Neural crest cell (in vitro differentiated cells): Measurements from ENCODE around the gene S100A4. TPM values are rescaled to one million over a fixed set of nuclear protein-coding genes. Genes with fewer than 3 reads are reported as not detected.

Source experiments
- DNase-seq: peaks from one replicate; pipeline ENCODE4 v3.0.0; 2021; ENCODE audit warnings: low read depth, mixed read lengths, low spot score
- H3K27ac Mint-ChIP-seq: one replicate; pipeline ENCODE4 v1.8.0; 2021; ENCODE audit warnings: mild to moderate bottlenecking, mixed read lengths; ENCODE audit not compliant: unreplicated experiment
- H3K27me3 Mint-ChIP-seq: 2 replicates; pipeline ENCODE4 v1.8.0; 2021; ENCODE audit warnings: low read depth, mild to moderate bottlenecking, mixed read lengths
- H3K36me3 Mint-ChIP-seq: 2 replicates; pipeline ENCODE4 v1.8.0; 2021; ENCODE audit warnings: low read depth, mild to moderate bottlenecking, mixed read lengths
- H3K4me1 Mint-ChIP-seq: 2 replicates; pipeline ENCODE4 v1.8.0; 2021; ENCODE audit warnings: mixed read lengths
- H3K4me3 Mint-ChIP-seq: one replicate; pipeline ENCODE4 v1.8.0; 2021; ENCODE audit warnings: mild to moderate bottlenecking, mixed read lengths
- H3K9me3 Mint-ChIP-seq: 2 replicates; pipeline ENCODE4 v1.8.0; 2021; ENCODE audit warnings: mixed read lengths
- total RNA-seq: library from RNA; stranded (reverse); gene quantifications from 2 replicates; pipeline ENCODE4 v1.2.1, GENCODE V29; 2021
- TF ChIP-seq, protein P1 (sequence below): fragments of 200-600 bp; sonication (generic); conservative IDR thresholded peaks from 2 replicates; pipeline ENCODE4 v1.5.0; 2021; ENCODE audit warnings: antibody characterized with exemption, mild to moderate bottlenecking

S100A4 gene
- total RNA-seq, 1 donor from 2014 or later: 11.7 TPM

DNA sequence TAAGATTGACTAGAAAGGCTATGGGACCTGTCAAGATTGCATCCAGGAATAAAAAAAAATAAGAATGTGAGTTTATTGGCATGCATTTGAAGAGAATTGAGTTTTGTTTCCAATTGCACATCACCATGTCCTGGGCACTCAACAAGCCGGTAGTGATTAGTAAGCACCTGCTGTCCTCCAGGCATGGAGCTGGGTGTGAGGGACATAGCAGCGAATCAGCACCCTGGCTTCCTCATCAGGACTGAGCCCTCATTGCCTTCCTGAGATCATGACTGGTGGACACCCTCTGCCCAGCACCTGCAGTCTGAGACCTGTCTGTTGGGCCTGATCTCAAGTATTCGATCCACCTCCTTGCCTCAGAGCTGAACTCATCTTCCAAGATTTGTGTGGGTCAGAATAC, 36.6 kb downstream of the S100A4 start:
- peaks cover 6% of the 10 kb centered on the region for H3K4me1 Mint-ChIP-seq

DNA sequence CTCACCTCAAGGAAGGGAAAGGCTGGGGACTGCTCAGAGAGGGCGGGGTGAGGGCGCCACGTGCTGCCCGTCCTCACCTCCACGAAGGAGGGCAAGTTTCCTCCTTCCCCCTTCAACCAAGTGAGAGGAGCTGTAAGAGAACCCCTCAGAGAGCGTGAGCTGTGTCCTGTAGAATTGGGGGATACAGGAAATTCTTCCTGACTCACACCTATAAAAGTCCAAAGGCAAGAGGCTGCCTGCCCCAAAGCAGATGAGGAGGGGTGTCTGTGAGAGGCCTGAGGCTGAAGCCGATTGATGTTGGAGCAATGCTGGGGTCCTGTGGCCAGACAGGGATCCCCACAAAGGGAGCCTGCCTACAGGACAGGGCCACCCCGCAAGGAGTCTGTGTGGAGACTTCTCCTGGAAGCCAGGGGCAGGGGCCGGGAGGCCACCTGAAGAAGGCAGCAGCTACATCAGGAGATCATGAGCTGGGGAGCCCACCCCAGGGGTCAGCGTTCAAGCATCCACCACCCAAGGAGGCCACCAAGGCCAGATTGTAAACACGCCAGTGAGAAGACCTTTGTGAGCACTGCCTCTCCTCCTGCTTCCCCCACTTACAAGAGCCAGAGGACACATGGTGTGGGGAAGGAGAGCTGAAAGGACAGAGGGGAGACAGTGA, 37.6 kb downstream of the S100A4 start:
- Mint-ChIP-seq H3K36me3 (no peaks in the 10 kb centered on the region), H3K4me3 (no peak overlapping the region), H3K9me3 (no peaks in the 10 kb centered on the region), H3K4me1 (peaks cover 6% of the 10 kb centered on the region), H3K27me3 (no peaks in the 10 kb centered on the region), H3K27ac (peak overlapping the region; percentile 27)
- TF ChIP-seq, protein P1, sequence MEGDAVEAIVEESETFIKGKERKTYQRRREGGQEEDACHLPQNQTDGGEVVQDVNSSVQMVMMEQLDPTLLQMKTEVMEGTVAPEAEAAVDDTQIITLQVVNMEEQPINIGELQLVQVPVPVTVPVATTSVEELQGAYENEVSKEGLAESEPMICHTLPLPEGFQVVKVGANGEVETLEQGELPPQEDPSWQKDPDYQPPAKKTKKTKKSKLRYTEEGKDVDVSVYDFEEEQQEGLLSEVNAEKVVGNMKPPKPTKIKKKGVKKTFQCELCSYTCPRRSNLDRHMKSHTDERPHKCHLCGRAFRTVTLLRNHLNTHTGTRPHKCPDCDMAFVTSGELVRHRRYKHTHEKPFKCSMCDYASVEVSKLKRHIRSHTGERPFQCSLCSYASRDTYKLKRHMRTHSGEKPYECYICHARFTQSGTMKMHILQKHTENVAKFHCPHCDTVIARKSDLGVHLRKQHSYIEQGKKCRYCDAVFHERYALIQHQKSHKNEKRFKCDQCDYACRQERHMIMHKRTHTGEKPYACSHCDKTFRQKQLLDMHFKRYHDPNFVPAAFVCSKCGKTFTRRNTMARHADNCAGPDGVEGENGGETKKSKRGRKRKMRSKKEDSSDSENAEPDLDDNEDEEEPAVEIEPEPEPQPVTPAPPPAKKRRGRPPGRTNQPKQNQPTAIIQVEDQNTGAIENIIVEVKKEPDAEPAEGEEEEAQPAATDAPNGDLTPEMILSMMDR: no peak
- no peak for DNase-seq

More for the DNA sequence above, 36.6 kb downstream of the S100A4 start:
- Mint-ChIP-seq H3K4me3 (no peak overlapping the region), H3K36me3 (no peaks in the 10 kb centered on the region), H3K9me3 (no peaks in the 10 kb centered on the region), H3K27ac (no peak overlapping the region), H3K27me3 (no peaks in the 10 kb centered on the region)
- TF ChIP-seq, protein P1: no peak
- no peak for DNase-seq

DNA sequence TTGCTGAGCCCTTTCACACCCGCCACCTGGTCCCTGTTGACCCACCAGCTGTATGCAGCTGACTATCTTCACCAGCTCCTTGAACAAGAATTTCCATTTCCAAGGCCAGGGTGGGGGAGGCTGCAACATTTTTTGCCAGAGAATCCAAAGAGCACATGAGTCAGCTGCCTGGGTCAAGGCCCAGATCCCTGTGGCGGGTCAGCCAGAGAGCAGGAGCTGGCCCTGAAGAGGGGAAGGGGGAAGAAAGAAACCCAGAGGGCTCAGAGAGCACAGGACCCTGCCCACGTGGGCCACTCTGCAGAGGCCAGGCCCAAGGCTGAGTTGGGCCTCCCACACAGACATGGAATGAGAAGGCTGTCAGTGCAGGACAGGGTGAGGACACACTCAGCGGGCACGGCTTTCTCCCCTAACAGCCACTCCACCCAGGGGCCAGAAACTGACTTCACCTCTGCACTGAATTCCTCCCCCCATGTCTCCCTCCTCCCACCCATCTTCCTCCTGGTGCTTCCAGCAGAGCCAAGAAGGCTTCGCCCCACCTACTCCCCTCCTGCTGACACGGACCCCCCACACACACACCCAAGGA, 38.7 kb downstream of the S100A4 start:
- Mint-ChIP-seq H3K9me3 (no peaks in the 10 kb centered on the region), H3K27ac (no peak overlapping the region), H3K4me1 (peaks cover 6% of the 10 kb centered on the region), H3K4me3 (no peak overlapping the region), H3K27me3 (no peaks in the 10 kb centered on the region), H3K36me3 (no peaks in the 10 kb centered on the region)
- no peak for DNase-seq
- TF ChIP-seq, protein P1: no peak

DNA sequence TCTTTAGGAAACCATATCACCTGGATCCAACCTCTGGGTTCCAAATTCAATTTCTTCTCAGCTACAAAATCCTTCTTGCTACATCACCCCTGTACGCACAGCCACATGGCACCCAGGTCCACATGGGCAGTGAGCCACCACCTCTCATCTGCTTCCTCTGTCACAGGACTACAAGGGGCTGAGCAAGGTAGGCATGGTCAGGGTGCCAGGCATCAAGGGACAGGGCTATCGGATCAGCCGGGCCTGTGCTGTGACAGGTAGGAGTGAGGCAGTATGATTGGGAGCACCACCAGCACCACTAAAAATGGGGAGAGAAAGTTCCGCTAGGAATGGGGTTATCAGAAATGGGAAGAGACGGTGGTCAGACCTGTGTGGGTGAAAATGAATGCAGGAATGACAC, 39.2 kb downstream of the S100A4 start:
- no peaks in the 10 kb centered on the region for H3K36me3 Mint-ChIP-seq
- no peaks in the 10 kb centered on the region for H3K9me3 Mint-ChIP-seq
- no peak for DNase-seq
- H3K4me3 Mint-ChIP-seq: no peak overlapping the region
- TF ChIP-seq, protein P1: no peak
- H3K27ac Mint-ChIP-seq: peak overlapping the region; percentile 57
- H3K27me3 Mint-ChIP-seq: no peaks in the 10 kb centered on the region
- peaks cover 6% of the 10 kb centered on the region for H3K4me1 Mint-ChIP-seq

DNA sequence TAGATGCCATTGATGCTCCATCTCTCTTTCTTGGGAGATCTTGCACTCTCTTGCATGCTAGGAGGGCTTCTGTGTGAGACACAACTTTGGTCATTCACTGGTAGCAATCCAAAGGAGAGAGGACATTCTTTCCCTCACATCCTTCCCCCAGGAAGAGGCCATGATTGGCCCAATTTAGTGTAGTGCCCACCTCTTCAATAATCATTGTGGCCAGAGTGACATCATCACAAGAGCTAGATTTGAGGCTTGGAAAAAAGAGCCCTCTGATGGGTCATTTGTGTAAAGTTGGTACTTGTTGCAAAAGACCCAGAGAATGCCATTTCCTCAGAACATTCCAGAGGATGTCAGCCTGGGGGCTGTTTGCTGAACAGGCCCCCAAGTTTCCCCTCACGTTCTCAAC, 40.0 kb downstream of the S100A4 start:
- no peaks in the 10 kb centered on the region for H3K4me1 Mint-ChIP-seq
- H3K27me3 Mint-ChIP-seq: peaks cover 3% of the 10 kb centered on the region
- TF ChIP-seq, protein P1: no peak
- DNase-seq: no peak
- no peak overlapping the region for H3K27ac Mint-ChIP-seq
- H3K4me3 Mint-ChIP-seq: no peak overlapping the region
- no peaks in the 10 kb centered on the region for H3K36me3 Mint-ChIP-seq
- no peaks in the 10 kb centered on the region for H3K9me3 Mint-ChIP-seq
